Measurements from ENCODE around the gene FUT7.
"Not testable (repeated sequence)": the region's sequence is repeated elsewhere in the genome, so short reads cannot be mapped to it uniquely, and the experiment has no call there.

Gene FUT7

GRCh38 chr9:137065336-137065967 lies 33.6 kb upstream of the FUT7 start:
- DNase-seq, result no peak
- H3K4me3 ChIP-seq (ENCODE audit: insufficient read depth, low read depth, low read length, poor library complexity, severe bottlenecking), result no peak overlapping the region
- H3K27ac ChIP-seq (ENCODE audit: insufficient read depth, low read length, poor library complexity, severe bottlenecking), result no peak overlapping the region

DNA sequence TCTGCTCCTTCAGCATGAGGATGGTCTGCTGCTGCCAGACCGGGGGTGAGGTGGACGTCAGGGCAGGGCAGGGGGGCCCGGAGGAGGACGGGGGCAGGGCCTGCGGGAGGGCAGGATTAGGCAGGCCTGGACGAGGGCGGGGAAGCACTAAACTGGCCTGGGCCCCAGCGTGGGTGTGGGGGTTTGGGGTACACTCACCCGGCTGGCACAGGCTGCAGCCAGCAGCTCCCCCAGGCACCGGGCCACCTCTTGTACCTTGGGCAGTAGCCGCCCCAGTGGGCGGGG lies 32.9 kb upstream of the FUT7 start:
- no peak for DNase-seq
- Histone ChIP-seq H3K4me1 (ENCODE audit: control insufficient read depth, insufficient read depth, low read length, poor library complexity, severe bottlenecking) (peaks cover 5% of the 10 kb centered on the region), H3K27ac (ENCODE audit: insufficient read depth, low read length, poor library complexity, severe bottlenecking) (no peak overlapping the region), H3K27me3 (replicated peaks; ENCODE audit: control insufficient read depth, insufficient read depth, low read length, poor library complexity, severe bottlenecking) (no peaks in the 10 kb centered on the region), H3K4me3 (ENCODE audit: insufficient read depth, low read depth, low read length, poor library complexity, severe bottlenecking) (no peak overlapping the region), H3K36me3 (ENCODE audit: control insufficient read depth, insufficient read depth, low read length) (no peaks in the 10 kb centered on the region), H3K9me3 (ENCODE audit: control insufficient read depth, low read length) (no peaks in the 10 kb centered on the region)

More at GRCh38 chr9:137065336-137065967, 33.6 kb upstream of the FUT7 start:
- Histone ChIP-seq H3K4me1 (ENCODE audit: control insufficient read depth, insufficient read depth, low read length, poor library complexity, severe bottlenecking) (peaks cover 5% of the 10 kb centered on the region), H3K36me3 (ENCODE audit: control insufficient read depth, insufficient read depth, low read length) (no peaks in the 10 kb centered on the region), H3K27me3 (replicated peaks; ENCODE audit: control insufficient read depth, insufficient read depth, low read length, poor library complexity, severe bottlenecking) (no peaks in the 10 kb centered on the region), H3K9me3 (ENCODE audit: control insufficient read depth, low read length) (no peaks in the 10 kb centered on the region)

- Histone ChIP-seq H3K9me3 (ENCODE audit: control insufficient read depth, low read length) (no peaks in the 10 kb centered on the region), H3K27me3 (replicated peaks; ENCODE audit: control insufficient read depth, insufficient read depth, low read length, poor library complexity, severe bottlenecking) (no peaks in the 10 kb centered on the region), H3K4me1 (ENCODE audit: control insufficient read depth, insufficient read depth, low read length, poor library complexity, severe bottlenecking) (peaks cover under 1% of the 10 kb centered on the region), H3K27ac (ENCODE audit: insufficient read depth, low read length, poor library complexity, severe bottlenecking) (no peak overlapping the region), H3K36me3 (ENCODE audit: control insufficient read depth, insufficient read depth, low read length) (no peaks in the 10 kb centered on the region), H3K4me3 (ENCODE audit: insufficient read depth, low read depth, low read length, poor library complexity, severe bottlenecking) (no peak overlapping the region)
- DNase-seq, result peak in 1 of 3 donors; percentile 42
Measured at GRCh38 chr9:137064027-137064879, 32.4 kb upstream of the FUT7 start.

DNA sequence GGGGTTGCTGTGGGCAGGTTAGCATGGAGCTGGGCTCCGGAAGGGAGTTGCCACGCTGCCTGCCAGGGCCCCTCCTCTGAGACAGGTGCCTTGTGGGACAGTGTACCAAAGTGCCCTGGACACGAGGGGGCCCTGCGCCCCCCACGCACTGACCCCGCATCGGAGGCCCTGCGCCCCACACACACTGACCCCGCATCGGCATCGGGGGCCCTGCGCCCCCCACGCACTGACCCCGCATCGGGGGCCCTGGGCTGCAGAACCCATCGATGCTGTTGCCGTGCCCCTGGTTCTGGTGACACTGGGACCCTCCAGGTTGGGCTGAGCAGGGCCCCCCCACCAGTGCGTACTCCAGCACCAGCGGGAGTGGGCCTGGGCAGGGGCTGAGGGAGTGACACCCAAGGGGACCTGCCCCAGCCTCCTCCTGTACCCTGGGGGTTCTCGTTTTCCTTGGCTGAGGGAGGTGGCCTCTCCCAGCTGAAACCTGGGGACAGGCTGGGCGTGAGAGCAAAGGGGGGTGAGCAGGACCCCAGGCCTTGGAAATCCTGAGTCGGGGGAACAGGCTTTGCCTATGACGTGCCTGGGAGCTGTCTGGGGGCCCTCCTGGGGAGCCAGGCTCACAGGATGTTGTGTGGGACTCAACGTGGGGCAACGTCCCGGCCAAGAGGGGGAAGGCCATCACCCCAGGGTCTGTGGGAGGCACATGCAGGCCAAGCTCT lies 31.6 kb upstream of the FUT7 start:
- no peaks in the 10 kb centered on the region for H3K4me1 ChIP-seq (ENCODE audit: control insufficient read depth, insufficient read depth, low read length, poor library complexity, severe bottlenecking)
- no peaks in the 10 kb centered on the region for H3K27me3 ChIP-seq (replicated peaks; ENCODE audit: control insufficient read depth, insufficient read depth, low read length, poor library complexity, severe bottlenecking)
- H3K36me3 ChIP-seq (ENCODE audit: control insufficient read depth, insufficient read depth, low read length), result no peaks in the 10 kb centered on the region
- H3K4me3 ChIP-seq (ENCODE audit: insufficient read depth, low read depth, low read length, poor library complexity, severe bottlenecking), result no peak overlapping the region
- no peak overlapping the region for H3K27ac ChIP-seq (ENCODE audit: insufficient read depth, low read length, poor library complexity, severe bottlenecking)
- no peak for DNase-seq
- H3K9me3 ChIP-seq (ENCODE audit: control insufficient read depth, low read length), result no peaks in the 10 kb centered on the region

- DNase-seq; H3K9me3 ChIP-seq (ENCODE audit: control insufficient read depth, low read length); H3K27ac ChIP-seq (ENCODE audit: insufficient read depth, low read length, poor library complexity, severe bottlenecking); H3K27me3 ChIP-seq (replicated peaks; ENCODE audit: control insufficient read depth, insufficient read depth, low read length, poor library complexity, severe bottlenecking); H3K4me3 ChIP-seq (ENCODE audit: insufficient read depth, low read depth, low read length, poor library complexity, severe bottlenecking); H3K4me1 ChIP-seq (ENCODE audit: control insufficient read depth, insufficient read depth, low read length, poor library complexity, severe bottlenecking); H3K36me3 ChIP-seq (ENCODE audit: control insufficient read depth, insufficient read depth, low read length): not testable (repeated sequence)
Measured at GRCh38 chr9:137062798-137063197, 30.9 kb upstream of the FUT7 start.

GRCh38 chr9:137062384-137062783 lies 30.5 kb upstream of the FUT7 start:
- H3K36me3 ChIP-seq (ENCODE audit: control insufficient read depth, insufficient read depth, low read length), result no peaks in the 10 kb centered on the region
- no peaks in the 10 kb centered on the region for H3K27me3 ChIP-seq (replicated peaks; ENCODE audit: control insufficient read depth, insufficient read depth, low read length, poor library complexity, severe bottlenecking)
- H3K4me3 ChIP-seq (ENCODE audit: insufficient read depth, low read depth, low read length, poor library complexity, severe bottlenecking), result no peak overlapping the region
- H3K27ac ChIP-seq (ENCODE audit: insufficient read depth, low read length, poor library complexity, severe bottlenecking), result no peak overlapping the region
- DNase-seq, result no peak
- no peaks in the 10 kb centered on the region for H3K9me3 ChIP-seq (ENCODE audit: control insufficient read depth, low read length)
- no peaks in the 10 kb centered on the region for H3K4me1 ChIP-seq (ENCODE audit: control insufficient read depth, insufficient read depth, low read length, poor library complexity, severe bottlenecking)

GRCh38 chr9:137058521-137059234 lies 26.8 kb upstream of the FUT7 start:
- Histone ChIP-seq H3K27ac (ENCODE audit: insufficient read depth, low read length, poor library complexity, severe bottlenecking) (no peak overlapping the region), H3K9me3 (ENCODE audit: control insufficient read depth, low read length) (no peaks in the 10 kb centered on the region), H3K27me3 (replicated peaks; ENCODE audit: control insufficient read depth, insufficient read depth, low read length, poor library complexity, severe bottlenecking) (no peaks in the 10 kb centered on the region), H3K4me3 (ENCODE audit: insufficient read depth, low read depth, low read length, poor library complexity, severe bottlenecking) (no peak overlapping the region), H3K4me1 (ENCODE audit: control insufficient read depth, insufficient read depth, low read length, poor library complexity, severe bottlenecking) (peaks cover under 1% of the 10 kb centered on the region), H3K36me3 (ENCODE audit: control insufficient read depth, insufficient read depth, low read length) (no peaks in the 10 kb centered on the region)
- DNase-seq, result no peak

- no peaks in the 10 kb centered on the region for H3K27me3 ChIP-seq (replicated peaks; ENCODE audit: control insufficient read depth, insufficient read depth, low read length, poor library complexity, severe bottlenecking)
Measured at GRCh38 chr9:137057545-137057944, 25.7 kb upstream of the FUT7 start.

DNA sequence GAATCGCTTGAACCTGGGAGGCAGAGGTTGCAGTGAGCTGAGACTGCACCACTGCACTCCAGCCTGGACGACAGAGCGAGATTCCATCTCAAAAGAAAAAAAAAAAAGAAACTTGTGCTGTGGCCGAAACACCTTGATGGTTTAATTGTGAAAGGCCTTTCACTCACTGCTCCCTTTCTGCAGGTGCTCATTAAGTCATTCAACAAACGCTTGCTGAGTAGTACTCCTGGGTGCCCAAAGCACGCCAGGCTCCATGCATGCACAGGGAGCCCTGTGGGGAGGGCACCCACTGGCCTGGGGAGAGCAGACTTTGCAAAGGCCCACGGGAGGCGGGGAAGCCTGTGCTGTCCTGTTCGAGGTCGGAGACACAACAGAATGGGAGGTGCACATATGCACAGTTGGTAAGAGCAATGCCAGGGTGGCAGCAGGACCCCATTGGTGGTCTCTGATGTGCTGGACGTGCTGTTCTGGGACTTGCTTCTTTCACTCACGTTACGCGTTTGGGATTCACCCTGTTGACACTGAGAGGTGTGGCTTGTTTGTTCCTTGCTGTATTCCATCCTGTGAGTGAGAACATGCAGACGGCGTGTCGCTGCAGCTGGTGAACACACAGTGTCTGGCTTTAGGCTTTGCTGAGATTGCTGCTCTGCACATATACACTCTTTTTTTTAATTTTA lies 25.0 kb upstream of the FUT7 start:
- H3K4me3 ChIP-seq (ENCODE audit: insufficient read depth, low read depth, low read length, poor library complexity, severe bottlenecking), result no peak overlapping the region
- H3K27ac ChIP-seq (ENCODE audit: insufficient read depth, low read length, poor library complexity, severe bottlenecking), result no peak overlapping the region
- peaks cover 6% of the 10 kb centered on the region for H3K27me3 ChIP-seq (replicated peaks; ENCODE audit: control insufficient read depth, insufficient read depth, low read length, poor library complexity, severe bottlenecking)

More at GRCh38 chr9:137057545-137057944, 25.7 kb upstream of the FUT7 start:
- Histone ChIP-seq H3K27ac (ENCODE audit: insufficient read depth, low read length, poor library complexity, severe bottlenecking) (no peak overlapping the region), H3K36me3 (ENCODE audit: control insufficient read depth, insufficient read depth, low read length) (no peaks in the 10 kb centered on the region), H3K4me1 (ENCODE audit: control insufficient read depth, insufficient read depth, low read length, poor library complexity, severe bottlenecking) (peaks cover 10% of the 10 kb centered on the region), H3K9me3 (ENCODE audit: control insufficient read depth, low read length) (no peaks in the 10 kb centered on the region), H3K4me3 (ENCODE audit: insufficient read depth, low read depth, low read length, poor library complexity, severe bottlenecking) (no peak overlapping the region)
- no peak for DNase-seq

More for the DNA sequence above, 25.0 kb upstream of the FUT7 start:
- no peaks in the 10 kb centered on the region for H3K36me3 ChIP-seq (ENCODE audit: control insufficient read depth, insufficient read depth, low read length)
- no peak for DNase-seq
- peaks cover 10% of the 10 kb centered on the region for H3K4me1 ChIP-seq (ENCODE audit: control insufficient read depth, insufficient read depth, low read length, poor library complexity, severe bottlenecking)
- no peaks in the 10 kb centered on the region for H3K9me3 ChIP-seq (ENCODE audit: control insufficient read depth, low read length)

All from effector memory CD4-positive, alpha-beta T cell (primary cell).